ENCODE measurements around the gene TBC1D22B. TPM values are rescaled to one million over a fixed set of nuclear protein-coding genes. Genes with fewer than 3 reads are reported as not detected.

The TBC1D22B gene
- total and polyA plus RNA-seq, 2 of the 13 experiments (the other 11 are each of a cell fraction or from before 2014, with no cell fraction given): 9.7 to 12.9 TPM

DNA sequence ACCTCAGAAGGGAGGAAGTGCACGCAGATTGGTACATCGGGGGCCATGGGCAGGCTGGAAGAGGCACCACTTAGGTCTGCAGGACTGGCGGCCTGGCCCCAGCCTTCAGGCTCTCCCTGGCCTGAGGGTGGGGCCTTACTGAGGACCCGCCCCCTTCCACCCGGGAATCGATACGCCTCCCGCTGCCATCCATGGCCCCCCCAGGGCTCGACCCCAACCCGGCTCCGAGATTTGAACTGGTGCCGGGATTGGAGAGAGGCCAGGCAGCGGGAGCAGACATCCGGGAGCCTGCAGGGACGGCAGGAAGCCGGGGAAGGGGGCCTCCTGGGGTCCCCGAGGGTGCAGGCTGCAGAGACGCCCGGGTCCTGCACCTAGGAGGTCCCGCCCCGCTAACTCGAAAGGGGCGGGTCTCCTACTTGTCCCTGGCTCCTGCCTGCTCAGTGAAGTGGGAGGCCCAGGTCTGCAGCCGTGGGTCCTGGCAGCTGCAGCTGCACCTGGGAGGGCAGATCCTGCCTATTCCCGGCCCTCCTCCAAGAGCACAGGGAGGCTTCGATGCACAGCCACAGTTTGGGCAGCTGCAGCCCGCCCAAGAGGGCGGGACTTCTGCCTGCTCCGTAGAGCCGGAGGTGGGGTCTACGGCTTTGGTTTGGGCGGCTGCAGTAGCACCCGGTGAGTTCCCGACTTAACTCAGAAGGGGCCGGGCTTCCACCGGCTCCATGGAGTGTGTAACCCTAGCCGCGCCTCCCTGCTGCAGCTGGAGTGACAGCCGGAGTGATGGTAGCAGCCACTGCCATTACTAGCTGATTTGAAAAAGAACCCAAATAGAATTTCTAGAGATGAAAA lies 35.2 kb upstream of the TBC1D22B start (continued):
- TF ChIP-seq, protein P1, sequence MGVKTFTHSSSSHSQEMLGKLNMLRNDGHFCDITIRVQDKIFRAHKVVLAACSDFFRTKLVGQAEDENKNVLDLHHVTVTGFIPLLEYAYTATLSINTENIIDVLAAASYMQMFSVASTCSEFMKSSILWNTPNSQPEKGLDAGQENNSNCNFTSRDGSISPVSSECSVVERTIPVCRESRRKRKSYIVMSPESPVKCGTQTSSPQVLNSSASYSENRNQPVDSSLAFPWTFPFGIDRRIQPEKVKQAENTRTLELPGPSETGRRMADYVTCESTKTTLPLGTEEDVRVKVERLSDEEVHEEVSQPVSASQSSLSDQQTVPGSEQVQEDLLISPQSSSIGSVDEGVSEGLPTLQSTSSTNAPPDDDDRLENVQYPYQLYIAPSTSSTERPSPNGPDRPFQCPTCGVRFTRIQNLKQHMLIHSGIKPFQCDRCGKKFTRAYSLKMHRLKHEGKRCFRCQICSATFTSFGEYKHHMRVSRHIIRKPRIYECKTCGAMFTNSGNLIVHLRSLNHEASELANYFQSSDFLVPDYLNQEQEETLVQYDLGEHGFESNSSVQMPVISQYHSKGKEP (CRISPR knock-in tag; IDR thresholded peaks at IDR 0.05): no peak
- TF ChIP-seq GATAD2A (CRISPR knock-in tag; IDR thresholded peaks at IDR 0.05) (peak; percentile 63), ZNF263 (CRISPR knock-in tag; IDR thresholded peaks at IDR 0.05) (peak; percentile 21; the same call in 1 of the 2 replicates), HCFC1 (IDR thresholded peaks at IDR 0.05; ENCODE audit: low read depth, low read length) (no peak), ZFP82 (CRISPR knock-in tag; IDR thresholded peaks at IDR 0.05; ENCODE audit: borderline replicate concordance) (no peak), GTF3A (CRISPR knock-in tag; conservative IDR thresholded peaks at IDR 0.05) (0 out of 2 replicates have a peak, but pooled peaks have one; percentile 77), ZNF710 (CRISPR knock-in tag; IDR thresholded peaks at IDR 0.05; ENCODE audit: borderline replicate concordance) (peak; percentile 79), ZNF589 (CRISPR knock-in tag; conservative IDR thresholded peaks at IDR 0.05) (no peak), IKZF5 (CRISPR knock-in tag; IDR thresholded peaks at IDR 0.05) (peak; percentile 66), ZNF703 (CRISPR knock-in tag; IDR thresholded peaks at IDR 0.05; ENCODE audit: borderline replicate concordance) (no peak), USF2 (IDR thresholded peaks at IDR 0.05; ENCODE audit: low read depth, low read length) (no peak), USF2 (CRISPR knock-in tag; IDR thresholded peaks at IDR 0.05; ENCODE audit: borderline replicate concordance) (no peak), SP4 (CRISPR knock-in tag; IDR thresholded peaks at IDR 0.05) (peak; percentile 74), ZNF124 (CRISPR knock-in tag; IDR thresholded peaks at IDR 0.05) (peak; percentile 25; the same call in 1 of the 2 replicates), KMT2B (CRISPR knock-in tag; IDR thresholded peaks at IDR 0.05) (peak; percentile 45; the same call in 1 of the 2 replicates), ZNF570 (CRISPR knock-in tag; IDR thresholded peaks at IDR 0.05; ENCODE audit: borderline replicate concordance) (no peak), ZNF761 (CRISPR knock-in tag; conservative IDR thresholded peaks at IDR 0.05) (peak; percentile 92; the same call in 1 of the 2 replicates), FOXJ3 (CRISPR knock-in tag; IDR thresholded peaks at IDR 0.05; ENCODE audit: borderline replicate concordance) (0 out of 2 replicates have a peak, but pooled peaks have one; percentile 25), ZNF556 (CRISPR knock-in tag; IDR thresholded peaks at IDR 0.05; ENCODE audit: borderline replicate concordance) (peak; percentile 42; the same call in 1 of the 2 replicates), ZNF746 (CRISPR knock-in tag; IDR thresholded peaks at IDR 0.05) (peak; percentile 6; the same call in 1 of the 2 replicates)

Measured in HepG2 (cell line).